Hepatocyte (in vitro differentiated cells): Measurements from ENCODE around the gene S100A5. TPM values are rescaled to one million over a fixed set of nuclear protein-coding genes. Genes with fewer than 3 reads are reported as not detected.

ENCODE experiments used
- DNase-seq: peaks from one replicate; pipeline ENCODE4 v3.0.0-alpha.2; 2016; ENCODE audit warnings: low spot score
- H2AFZ ChIP-seq: fragments of 200-600 bp; sonication (generic); 2 replicates; pipeline ENCODE4 v1.6.0; 2016; ENCODE audit warnings: antibody characterized with exemption, mild to moderate bottlenecking
- H3K27ac ChIP-seq: fragments of 200-600 bp; sonication (generic); 2 replicates; pipeline ENCODE4 v1.5.1; 2016; ENCODE audit warnings: mild to moderate bottlenecking
- H3K27me3 ChIP-seq: fragments of 200-600 bp; sonication (generic); 2 replicates; pipeline ENCODE4 v1.6.1; 2016
- H3K36me3 ChIP-seq: fragments of 200-600 bp; sonication (generic); replicated peaks from 2 replicates; pipeline ENCODE4 v1.5.1; 2016; ENCODE audit warnings: low read depth; ENCODE audit not compliant: insufficient read depth
- H3K4me1 ChIP-seq: fragments of 200-600 bp; sonication (generic); 2 replicates; pipeline ENCODE4 v1.5.1; 2016; ENCODE audit warnings: mild to moderate bottlenecking, moderate library complexity; ENCODE audit not compliant: insufficient read depth
- H3K4me2 ChIP-seq: fragments of 200-600 bp; sonication (generic); 2 replicates; pipeline ENCODE4 v1.6.0; 2016
- H3K4me3 ChIP-seq: fragments of 200-600 bp; sonication (generic); 2 replicates; pipeline ENCODE4 v1.5.1; 2016; ENCODE audit warnings: mild to moderate bottlenecking
- H3K79me2 ChIP-seq: fragments of 200-600 bp; sonication (generic); 2 replicates; pipeline ENCODE4 v1.6.0; 2017; ENCODE audit warnings: mild to moderate bottlenecking
- H3K9me2 ChIP-seq: fragments of 200-600 bp; sonication (generic); replicated peaks from 2 replicates; pipeline ENCODE4 v1.6.0; 2017; ENCODE audit warnings: mild to moderate bottlenecking; ENCODE audit not compliant: insufficient read depth
- H3K9me3 ChIP-seq: fragments of 200-600 bp; sonication (generic); 2 replicates; pipeline ENCODE4 v1.5.1; 2016; ENCODE audit warnings: low read depth, mild to moderate bottlenecking
- H4K20me1 ChIP-seq: fragments of 200-600 bp; sonication (generic); 2 replicates; pipeline ENCODE4 v1.6.0; 2016; ENCODE audit warnings: mild to moderate bottlenecking; ENCODE audit not compliant: insufficient read depth, poor library complexity, severe bottlenecking
- CTCF ChIP-seq: fragments of 200-600 bp; sonication (generic); IDR thresholded peaks from 2 replicates; pipeline ENCODE4 v1.5.1; 2016; ENCODE audit warnings: antibody characterized with exemption, mild to moderate bottlenecking; ENCODE audit not compliant: poor library complexity
- EZH2 ChIP-seq: fragments of 200-600 bp; sonication (generic); IDR thresholded peaks from 2 replicates; pipeline ENCODE4 v1.6.1; 2016; ENCODE audit warnings: antibody characterized with exemption, mild to moderate bottlenecking, borderline replicate concordance
- EZH2phosphoT487 ChIP-seq: fragments of 200-600 bp; sonication (generic); IDR thresholded peaks from one replicate; pipeline ENCODE4 v1.6.1; 2018; ENCODE audit warnings: antibody characterized with exemption, mild to moderate bottlenecking, low read depth, moderate library complexity; ENCODE audit not compliant: unreplicated experiment, severe bottlenecking
- WGBS: methylation state at CpG from one replicate; pipeline ENCODE4 v1.1.6; 2016; ENCODE audit warnings: low lambda C conversion rate; ENCODE audit errors: missing lambda C conversion rate; 5-methylcytosine and 5-hydroxymethylcytosine counted together
- polyA plus RNA-seq: library from polyadenylated mRNA; unstranded; fragments of >200 nt; fragmentation: Nextera tagmentation; extraction: Ambion mirVana; gene quantifications from 2 replicates; pipeline ENCODE4 v1.2.1, GENCODE V29; 2016
- total RNA-seq: library from RNA; depleted of rRNA; stranded (reverse); fragments of >200 nt; gene quantifications from 2 replicates; pipeline ENCODE4 v1.2.3, GENCODE V29; 2014

Gene S100A5
- total and polyA plus RNA-seq, 2 experiments from 2014 or later: 0.54 TPM; not detected in 1

GRCh38 chr1:153506386-153506785 is 34.3 kb downstream of the S100A5 start:
- no peak for DNase-seq
- peaks cover 18% of the 10 kb centered on the region for H3K4me1 ChIP-seq
- H3K9me3 ChIP-seq: no peaks in the 10 kb centered on the region
- no peaks in the 10 kb centered on the region for H3K79me2 ChIP-seq
- WGBS: 97% methylated on average over 5 of the region's 5 CpGs
- no peaks in the 10 kb centered on the region for H3K9me2 ChIP-seq
- TF ChIP-seq CTCF: no peak
- no peak for TF ChIP-seq EZH2
- TF ChIP-seq EZH2phosphoT487: no peak
- H2AFZ ChIP-seq: no peak overlapping the region
- no peak overlapping the region for H3K4me2 ChIP-seq
- no peaks in the 10 kb centered on the region for H3K36me3 ChIP-seq
- no peaks in the 10 kb centered on the region for H3K27me3 ChIP-seq
- H4K20me1 ChIP-seq: no peaks in the 10 kb centered on the region
- no peak overlapping the region for H3K4me3 ChIP-seq
- peak overlapping the region; percentile 41 for H3K27ac ChIP-seq

- no peaks in the 10 kb centered on the region for H3K9me3 ChIP-seq
- no peak overlapping the region for H3K27ac ChIP-seq
- H3K79me2 ChIP-seq: no peaks in the 10 kb centered on the region
- no peaks in the 10 kb centered on the region for H4K20me1 ChIP-seq
- H3K4me1 ChIP-seq: peaks cover 18% of the 10 kb centered on the region
- H3K27me3 ChIP-seq: no peaks in the 10 kb centered on the region
- no peak overlapping the region for H2AFZ ChIP-seq
- H3K4me2 ChIP-seq: no peak overlapping the region
- H3K36me3 ChIP-seq: no peaks in the 10 kb centered on the region
- H3K9me2 ChIP-seq: no peaks in the 10 kb centered on the region
- TF ChIP-seq CTCF (no peak), EZH2phosphoT487 (no peak), EZH2 (no peak)
- no peak for DNase-seq
- WGBS: 82% methylated on average over 1 of the region's 1 CpG
- H3K4me3 ChIP-seq: no peak overlapping the region
These were observed 35.2 kb downstream of the S100A5 start for GRCh38 chr1:153505576-153505975.

GRCh38 chr1:153503766-153504165 is 37.0 kb downstream of the S100A5 start:
- 74% methylated on average over 3 of the region's 3 CpGs for WGBS

More at GRCh38 chr1:153503766-153504165, 37.0 kb downstream of the S100A5 start:
- no peaks in the 10 kb centered on the region for H3K9me2 ChIP-seq
- no peak overlapping the region for H3K4me3 ChIP-seq
- no peaks in the 10 kb centered on the region for H3K79me2 ChIP-seq
- H3K9me3 ChIP-seq: no peaks in the 10 kb centered on the region
- H3K36me3 ChIP-seq: no peaks in the 10 kb centered on the region
- DNase-seq: no peak
- TF ChIP-seq CTCF (no peak), EZH2phosphoT487 (no peak), EZH2 (no peak)
- no peak overlapping the region for H3K27ac ChIP-seq
- H4K20me1 ChIP-seq: no peaks in the 10 kb centered on the region
- H3K4me2 ChIP-seq: no peak overlapping the region
- H3K4me1 ChIP-seq: peaks cover 18% of the 10 kb centered on the region
- H3K27me3 ChIP-seq: no peaks in the 10 kb centered on the region
- no peak overlapping the region for H2AFZ ChIP-seq
